OCI-LY7 (cell line): ENCODE measurements around the gene GOLGA6L25.
"Not testable (repeated sequence)": the region's sequence is repeated elsewhere in the genome, so short reads cannot be mapped to it uniquely, and the experiment has no call there.

Experiments used
- CTCF ChIP-seq: fragments of 200-600 bp; sonication (generic); conservative IDR thresholded peaks from 2 replicates; pipeline ENCODE4 v1.5.1; 2014; ENCODE audit warnings: mild to moderate bottlenecking, antibody characterized with exemption, low read length, moderate library complexity, mixed read lengths
- EZH2phosphoT487 ChIP-seq: fragments of 200-600 bp; sonication (generic); IDR thresholded peaks from 2 replicates; pipeline ENCODE4 v1.6.1; 2018; ENCODE audit warnings: low read depth, borderline replicate concordance, mild to moderate bottlenecking, mixed run types, antibody characterized with exemption, low read length, moderate library complexity, mixed read lengths

- TF ChIP-seq CTCF, EZH2phosphoT487: not testable (repeated sequence)
Observed at GRCh38 chr15:28597471-28597870, 44.1 kb downstream of the GOLGA6L25 start.
